SH-SY5Y (cell line): ENCODE data around the gene DVL1.

Experiments
- GATA2 ChIP-seq: IDR thresholded peaks from 2 replicates; pipeline ENCODE4 v1.6.1; 2011; ENCODE audit warnings: mild to moderate bottlenecking, low read depth, low read length
- GATA3 ChIP-seq: IDR thresholded peaks from 2 replicates; pipeline ENCODE4 v1.6.1; 2011; ENCODE audit warnings: low read depth, mild to moderate bottlenecking, low read length, moderate library complexity

DNA sequence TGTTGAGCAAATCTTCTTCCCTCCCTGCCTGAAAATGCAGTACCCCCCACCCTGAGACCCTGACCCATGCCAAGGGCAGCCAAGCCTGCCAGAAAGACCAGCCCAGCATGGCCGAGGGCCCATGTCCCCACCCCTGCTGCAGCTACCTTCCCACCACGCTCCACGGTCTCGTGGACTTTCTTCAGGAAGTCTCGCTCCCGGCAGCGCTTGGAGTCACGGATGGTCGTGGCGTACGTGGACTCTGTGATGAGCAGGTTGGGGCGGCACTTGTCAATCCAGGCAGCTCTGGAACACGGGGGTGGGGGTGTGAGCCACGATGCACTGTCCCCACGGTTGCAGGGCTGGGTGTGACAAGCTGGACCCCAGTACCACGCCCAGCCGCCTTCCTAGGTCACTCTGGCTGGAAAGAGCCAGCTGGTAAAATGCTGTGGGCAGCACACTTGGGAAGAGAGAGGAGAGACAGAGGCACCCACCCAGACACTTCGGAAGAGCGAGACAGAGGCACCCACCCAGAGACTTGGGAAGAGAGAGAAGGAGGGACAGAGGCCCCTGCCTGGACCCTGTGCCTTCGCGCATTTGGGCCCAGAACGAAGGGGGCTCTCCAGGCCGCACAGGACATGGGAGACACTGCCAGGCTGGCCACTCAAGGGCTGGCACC, 34.4 kb downstream of the DVL1 start:
- TF ChIP-seq GATA2 (no peak), GATA3 (no peak)
